Measurements from ENCODE around the gene ZCCHC14. TPM values are rescaled to one million over a fixed set of nuclear protein-coding genes. Genes with fewer than 3 reads are reported as not detected.

The ZCCHC14 gene
- total RNA-seq, 1 experiment from 2014 or later: 28.2 TPM

GRCh38 chr16:87439926-87440325 is 52.9 kb downstream of the ZCCHC14 start:
- Mint-ChIP-seq H3K27ac (ENCODE audit: low read depth, unreplicated experiment) (no peak overlapping the region), H3K4me1 (ENCODE audit: insufficient read depth, unreplicated experiment) (peaks cover 6% of the 10 kb centered on the region), H3K27me3 (ENCODE audit: insufficient read depth, unreplicated experiment) (no peaks in the 10 kb centered on the region), H3K9me3 (ENCODE audit: unreplicated experiment) (no peaks in the 10 kb centered on the region), H3K4me3 (ENCODE audit: unreplicated experiment) (no peak overlapping the region), H3K36me3 (ENCODE audit: insufficient read depth, unreplicated experiment) (peaks cover 22% of the 10 kb centered on the region)
- intact Hi-C loops (cut with micrococcal nuclease): no loop called here
- TF ChIP-seq CTCF (IDR thresholded peaks at IDR 0.05; ENCODE audit: unreplicated experiment): no peak
- BruUV-seq (replicated peaks): no TSS peak
- ChIA-PET POLR2A (interaction anchor here (0.7 kb wide), 2 partner anchors 30 to 693 kb away, joined by 3 to 6 read pairs; no protein-coding TSS in a partner anchor), CTCF (interaction anchor here (0.6 to 1.4 kb wide), 3 partner anchors 196 to 999 kb away, joined by 4 to 5 read pairs (median 4); no protein-coding TSS in a partner anchor)
- DNase-seq (ENCODE audit: unreplicated experiment): no peak

DNA sequence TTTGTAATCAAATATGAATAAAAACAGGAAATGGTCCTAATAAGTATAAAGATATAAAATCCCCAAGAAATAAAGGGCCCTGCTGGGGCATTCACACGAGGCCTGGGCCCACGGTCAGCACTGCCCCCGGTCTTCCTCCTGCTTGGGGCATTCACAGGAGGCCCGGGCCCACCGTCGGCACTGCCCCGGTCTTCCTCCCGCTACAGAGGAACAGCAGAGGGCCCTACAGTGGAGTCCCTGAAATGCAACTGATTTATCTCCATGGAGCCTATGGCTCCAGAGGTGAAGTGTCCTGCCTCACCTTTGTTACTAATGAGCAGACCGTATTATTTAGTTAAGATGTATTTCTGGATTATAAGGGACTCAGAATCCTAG is 54.2 kb downstream of the ZCCHC14 start:
- Mint-ChIP-seq H3K9me3 (ENCODE audit: unreplicated experiment) (no peaks in the 10 kb centered on the region), H3K27ac (ENCODE audit: low read depth, unreplicated experiment) (no peak overlapping the region), H3K4me1 (ENCODE audit: insufficient read depth, unreplicated experiment) (peaks cover 6% of the 10 kb centered on the region), H3K36me3 (ENCODE audit: insufficient read depth, unreplicated experiment) (peaks cover 13% of the 10 kb centered on the region), H3K27me3 (ENCODE audit: insufficient read depth, unreplicated experiment) (no peaks in the 10 kb centered on the region), H3K4me3 (ENCODE audit: unreplicated experiment) (no peak overlapping the region)
- no peak for DNase-seq (ENCODE audit: unreplicated experiment)
- BruUV-seq (replicated peaks): no TSS peak
- CTCF ChIA-PET: interaction anchor here (0.6 to 1.2 kb wide), 2 partner anchors 198 to 250 kb away, joined by 4 read pairs; no protein-coding TSS in a partner anchor
- no peak for TF ChIP-seq CTCF (IDR thresholded peaks at IDR 0.05; ENCODE audit: unreplicated experiment)
- POLR2A ChIA-PET: interaction anchor here (0.8 kb wide), 1 partner anchor 10 kb away, joined by 4 read pairs; no protein-coding TSS in a partner anchor
- intact Hi-C loops (cut with micrococcal nuclease): no loop called here

- no peak overlapping the region for H3K27ac Mint-ChIP-seq (ENCODE audit: low read depth, unreplicated experiment)
- no peaks in the 10 kb centered on the region for H3K27me3 Mint-ChIP-seq (ENCODE audit: insufficient read depth, unreplicated experiment)
- H3K4me1 Mint-ChIP-seq (ENCODE audit: insufficient read depth, unreplicated experiment): peaks cover 6% of the 10 kb centered on the region
- no TSS peak for BruUV-seq (replicated peaks)
- POLR2A ChIA-PET: interaction anchor here (0.8 kb wide), 1 partner anchor 10 kb away, joined by 4 read pairs; no protein-coding TSS in a partner anchor
- H3K4me3 Mint-ChIP-seq (ENCODE audit: unreplicated experiment): no peak overlapping the region
- intact Hi-C loops (cut with micrococcal nuclease): no loop called here
- no peaks in the 10 kb centered on the region for H3K9me3 Mint-ChIP-seq (ENCODE audit: unreplicated experiment)
- CTCF ChIA-PET: interaction anchor here (0.6 to 1.2 kb wide), 2 partner anchors 199 to 251 kb away, joined by 4 read pairs; no protein-coding TSS in a partner anchor
- no peak for DNase-seq (ENCODE audit: unreplicated experiment)
- no peak for TF ChIP-seq CTCF (IDR thresholded peaks at IDR 0.05; ENCODE audit: unreplicated experiment)
- H3K36me3 Mint-ChIP-seq (ENCODE audit: insufficient read depth, unreplicated experiment): peaks cover 11% of the 10 kb centered on the region
These were observed 54.8 kb downstream of the ZCCHC14 start for GRCh38 chr16:87437911-87438610.

- ChIA-PET POLR2A (no interaction called here), CTCF (interaction anchor here (0.6 to 0.7 kb wide), 2 partner anchors 235 to 295 kb away, joined by 3 to 4 read pairs; no protein-coding TSS in a partner anchor)
- Mint-ChIP-seq H3K27me3 (ENCODE audit: insufficient read depth, unreplicated experiment) (no peaks in the 10 kb centered on the region), H3K9me3 (ENCODE audit: unreplicated experiment) (no peaks in the 10 kb centered on the region), H3K4me1 (ENCODE audit: insufficient read depth, unreplicated experiment) (peaks cover 6% of the 10 kb centered on the region), H3K4me3 (ENCODE audit: unreplicated experiment) (no peak overlapping the region), H3K36me3 (ENCODE audit: insufficient read depth, unreplicated experiment) (peaks cover 6% of the 10 kb centered on the region), H3K27ac (ENCODE audit: low read depth, unreplicated experiment) (no peak overlapping the region)
- no TSS peak for BruUV-seq (replicated peaks)
- DNase-seq (ENCODE audit: unreplicated experiment): no peak
- intact Hi-C loops (cut with micrococcal nuclease): no loop called here
- no peak for TF ChIP-seq CTCF (IDR thresholded peaks at IDR 0.05; ENCODE audit: unreplicated experiment)
These were observed 55.5 kb downstream of the ZCCHC14 start for GRCh38 chr16:87437327-87437726.
